GM18508 (cell line): ENCODE measurements around the gene CDKN3.
A peak's percentile ranks its signal among the peaks of the same experiment; 100 is the strongest.
"Not testable (repeated sequence)": the region's sequence is repeated elsewhere in the genome, so short reads cannot be mapped to it uniquely, and the experiment has no call there.

ENCODE experiments used
- ATAC-seq: cut with Tn5 transposase; IDR thresholded peaks from one replicate; pipeline ENCODE4 v1.9.1; 2021; ENCODE audit warnings: moderate number of reproducible peaks; ENCODE audit not compliant: insufficient read depth, unreplicated experiment

The CDKN3 gene

GRCh38 chr14:54420478-54421142, 23.8 kb downstream of the CDKN3 start:
- ATAC-seq, result no peak

DNA sequence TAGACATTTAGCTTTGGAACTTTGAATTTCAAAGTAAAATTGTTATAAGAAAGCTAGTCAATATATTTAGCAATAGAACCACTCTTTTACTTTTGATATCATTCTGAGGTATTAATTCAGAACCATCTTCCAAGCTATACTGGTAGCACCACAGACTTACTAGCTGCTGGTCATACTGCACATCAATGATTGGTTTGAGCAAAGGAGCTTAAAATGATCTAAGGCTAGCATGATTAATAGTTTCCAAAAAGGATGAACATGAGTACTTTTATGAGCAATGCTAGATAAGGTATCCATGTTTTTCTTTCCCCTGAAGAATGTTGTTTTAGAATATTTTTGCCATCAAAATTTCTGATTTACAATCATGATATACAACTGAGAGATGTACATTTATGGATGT, 27.2 kb downstream of the CDKN3 start:
- ATAC-seq, result no peak

DNA sequence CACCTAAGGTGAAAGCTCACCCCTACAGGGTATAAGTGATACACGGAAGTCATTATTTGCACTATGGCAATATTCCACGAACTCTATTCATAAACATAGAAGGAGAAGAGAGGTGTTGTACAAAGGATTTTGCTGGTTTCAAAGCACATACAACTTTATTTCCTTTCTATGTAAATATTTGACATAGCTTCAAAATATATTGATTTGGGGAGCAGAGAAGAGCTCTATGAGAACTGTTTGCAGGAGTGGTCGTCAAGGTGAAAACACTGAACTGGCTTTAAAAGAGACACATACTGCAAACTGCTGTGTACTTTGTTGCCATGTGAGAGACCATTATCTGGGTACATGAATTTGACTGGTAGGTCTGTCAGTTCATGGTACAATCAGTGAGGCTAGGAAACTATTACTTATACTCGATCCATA, 27.7 kb downstream of the CDKN3 start:
- ATAC-seq, result no peak

DNA sequence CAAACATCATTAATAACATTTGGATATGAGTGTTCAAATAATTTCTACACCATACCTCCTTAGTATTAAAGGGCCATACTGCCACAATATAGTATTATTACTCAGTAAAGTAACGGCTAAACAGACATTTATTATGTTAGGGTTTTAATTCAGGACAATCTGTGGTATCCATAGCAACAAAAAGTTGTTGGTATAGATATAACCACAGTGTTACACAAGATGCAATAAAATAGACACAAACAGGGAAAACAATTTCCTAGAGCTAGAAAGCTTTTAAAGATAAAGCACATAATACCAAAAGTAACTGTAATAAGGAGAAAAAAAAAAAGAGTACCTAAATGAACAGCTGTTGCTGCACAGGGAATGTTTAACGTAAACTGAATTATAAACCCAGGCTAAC, 28.3 kb downstream of the CDKN3 start:
- ATAC-seq, result no peak

DNA sequence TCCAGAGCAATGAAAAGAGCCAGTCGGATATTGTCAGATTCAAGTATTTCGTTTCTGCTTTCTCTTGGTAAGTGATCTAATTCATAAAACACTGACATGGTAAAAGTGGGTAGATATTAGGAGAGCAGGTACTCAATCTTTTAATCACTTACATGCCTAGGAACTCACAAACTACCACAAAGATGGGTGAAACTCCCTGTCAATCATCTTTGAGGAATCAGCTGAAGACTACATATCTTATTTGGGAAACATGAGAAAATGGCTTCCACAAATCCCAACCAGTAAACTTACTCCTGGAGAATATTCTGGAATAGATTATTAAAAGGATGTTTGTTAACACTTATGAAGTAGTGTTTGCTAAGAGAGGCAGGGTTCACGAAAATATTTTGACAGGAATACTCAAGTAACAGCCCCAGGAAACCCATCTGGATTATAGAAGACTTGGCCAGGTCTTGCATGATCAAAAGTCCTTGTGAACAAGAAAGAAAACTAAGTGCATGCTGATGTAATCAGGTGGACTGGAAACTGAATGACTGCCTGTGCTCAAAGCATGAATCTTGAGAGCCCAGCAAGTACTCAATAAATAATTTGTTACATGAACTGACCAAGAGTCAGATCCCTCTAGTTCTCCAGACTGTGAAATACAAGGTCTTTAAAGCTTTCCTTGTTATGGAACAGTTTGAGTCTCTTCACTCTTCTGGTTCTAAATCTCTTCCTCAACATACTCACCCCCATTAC, 28.9 kb downstream of the CDKN3 start:
- no peak for ATAC-seq

DNA sequence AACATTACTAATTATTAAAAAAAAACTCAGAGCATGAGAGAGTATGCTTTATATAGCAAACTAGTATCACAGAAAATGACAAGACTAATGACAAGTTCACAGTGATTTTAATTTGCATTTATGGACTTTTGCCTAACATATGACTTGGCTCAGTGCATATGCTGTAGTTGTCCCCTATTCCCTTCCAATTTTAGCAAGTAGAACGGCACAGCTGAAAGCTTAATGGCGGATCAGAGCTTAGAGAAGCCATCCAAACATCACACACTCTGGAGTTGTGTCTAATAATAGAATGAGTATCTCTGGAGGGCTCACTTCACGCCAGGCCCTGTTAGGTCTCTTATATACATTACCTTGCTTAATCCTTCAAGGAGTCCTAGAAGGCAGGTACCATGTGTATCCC, 31.1 kb downstream of the CDKN3 start:
- no peak for ATAC-seq

DNA sequence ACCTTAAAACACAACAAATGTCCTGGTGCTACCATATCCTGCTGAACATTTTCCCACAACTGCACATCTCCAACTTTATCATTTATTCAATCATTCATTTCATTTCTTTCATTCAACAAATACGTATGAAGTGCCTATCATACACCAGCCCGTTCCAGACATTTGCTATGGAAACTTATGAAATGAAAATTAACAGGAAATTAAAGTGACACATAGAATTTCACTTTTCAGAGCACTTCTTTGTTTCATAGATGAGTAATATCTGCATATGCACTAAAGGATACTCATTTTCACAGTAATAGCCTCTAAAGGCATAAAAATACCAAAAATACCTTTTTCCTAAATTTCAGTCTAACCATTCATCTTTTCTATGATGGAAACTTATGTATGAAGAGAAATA, 31.7 kb downstream of the CDKN3 start:
- ATAC-seq, result no peak

DNA sequence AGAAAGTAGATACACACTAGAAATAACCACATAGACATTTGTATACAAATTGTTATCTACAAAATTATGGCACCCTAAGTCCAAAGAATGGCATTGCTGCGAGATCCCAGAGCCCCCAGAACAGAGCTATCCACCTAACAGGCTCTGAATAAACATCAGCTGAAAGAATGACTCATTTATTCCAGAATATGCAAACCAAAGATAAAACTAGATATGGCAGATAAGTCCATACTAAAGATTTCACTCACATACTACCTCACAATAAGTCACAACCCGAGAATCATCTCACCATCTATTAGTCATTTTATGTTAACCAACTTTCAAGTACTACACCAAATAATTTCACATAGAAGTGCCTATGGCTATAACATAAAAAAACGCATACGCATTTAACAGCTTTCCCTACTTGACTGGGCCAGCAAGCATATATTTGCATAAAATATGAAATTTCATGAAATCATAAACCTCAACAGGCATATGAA, 38.7 kb downstream of the CDKN3 start:
- ATAC-seq, result peak; percentile 33

- not testable (repeated sequence) for ATAC-seq
These were observed 41.1 kb downstream of the CDKN3 start for GRCh38 chr14:54437954-54438353.

- ATAC-seq, result no peak
These were observed 41.9 kb downstream of the CDKN3 start for GRCh38 chr14:54438703-54439102.

- ATAC-seq, result no peak
These were observed 43.2 kb downstream of the CDKN3 start for GRCh38 chr14:54440037-54440436.

DNA sequence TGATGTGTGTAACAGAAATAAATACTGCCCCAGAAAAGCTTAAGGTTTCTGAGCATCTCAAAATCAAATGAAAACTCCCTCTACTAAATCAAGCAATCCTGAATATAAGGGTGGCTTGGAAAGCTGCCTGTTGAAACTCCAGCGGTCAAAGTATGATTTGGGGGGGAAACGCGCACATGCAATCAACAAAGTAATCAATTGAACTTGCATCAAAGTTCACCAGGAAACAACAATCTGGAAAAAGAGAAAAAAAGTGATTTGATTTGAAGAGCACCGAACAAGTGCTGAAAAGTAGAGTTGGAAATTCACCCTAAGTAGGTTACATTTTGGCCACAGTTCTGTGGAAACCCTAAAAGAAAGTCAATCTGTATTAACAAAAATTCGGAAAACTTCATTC, 43.7 kb downstream of the CDKN3 start:
- no peak for ATAC-seq

- peak; percentile 78 for ATAC-seq
These were observed 44.4 kb downstream of the CDKN3 start, which contains the start of gene CNIH1 for GRCh38 chr14:54440873-54441868. Gene CNIH1 (minus strand): TSS chr14:54441374. CDS start chr14:54441327, 47 bp downstream.

DNA sequence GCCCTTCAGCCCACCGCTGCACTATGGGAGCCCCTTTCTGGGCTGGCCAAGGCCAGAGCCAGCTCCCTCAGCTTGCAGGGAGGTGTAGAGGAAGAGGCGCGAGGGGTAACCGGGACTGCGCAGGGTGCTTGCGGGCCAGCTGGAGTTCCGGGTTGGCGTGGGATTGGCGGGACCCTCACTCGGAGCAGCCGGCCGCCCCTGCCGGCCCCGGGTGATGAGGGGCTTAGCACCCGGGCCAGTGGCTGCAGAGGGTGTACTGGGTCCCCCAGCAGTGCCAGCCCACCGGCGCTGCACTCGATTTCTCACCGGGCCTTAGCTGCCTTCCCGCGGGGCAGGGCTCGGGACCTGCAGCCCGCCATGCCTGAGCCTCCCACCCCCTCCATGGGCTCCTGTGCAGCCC, 46.2 kb downstream of the CDKN3 start:
- ATAC-seq, result not testable (repeated sequence)

GRCh38 chr14:54443981-54444380, 47.2 kb downstream of the CDKN3 start:
- no peak for ATAC-seq

DNA sequence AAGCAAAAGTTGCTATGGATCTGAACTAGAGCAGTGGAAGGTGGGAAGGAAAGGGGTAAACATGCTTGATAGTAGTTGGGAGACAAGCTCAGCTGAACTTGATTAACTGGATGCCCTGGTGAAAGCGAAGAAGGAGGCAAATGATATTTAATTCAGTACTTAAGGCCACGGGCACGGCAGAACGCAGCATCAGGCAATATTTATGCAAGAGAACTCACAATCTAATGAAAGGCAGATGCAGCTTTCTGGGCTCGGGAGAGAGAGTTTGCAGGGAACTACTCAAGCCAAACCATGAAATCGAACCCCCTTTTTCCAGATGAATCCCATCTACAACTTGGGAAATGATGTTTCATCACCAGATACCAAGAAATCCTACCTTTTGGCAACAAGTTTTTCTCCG, 47.9 kb downstream of the CDKN3 start:
- no peak for ATAC-seq

DNA sequence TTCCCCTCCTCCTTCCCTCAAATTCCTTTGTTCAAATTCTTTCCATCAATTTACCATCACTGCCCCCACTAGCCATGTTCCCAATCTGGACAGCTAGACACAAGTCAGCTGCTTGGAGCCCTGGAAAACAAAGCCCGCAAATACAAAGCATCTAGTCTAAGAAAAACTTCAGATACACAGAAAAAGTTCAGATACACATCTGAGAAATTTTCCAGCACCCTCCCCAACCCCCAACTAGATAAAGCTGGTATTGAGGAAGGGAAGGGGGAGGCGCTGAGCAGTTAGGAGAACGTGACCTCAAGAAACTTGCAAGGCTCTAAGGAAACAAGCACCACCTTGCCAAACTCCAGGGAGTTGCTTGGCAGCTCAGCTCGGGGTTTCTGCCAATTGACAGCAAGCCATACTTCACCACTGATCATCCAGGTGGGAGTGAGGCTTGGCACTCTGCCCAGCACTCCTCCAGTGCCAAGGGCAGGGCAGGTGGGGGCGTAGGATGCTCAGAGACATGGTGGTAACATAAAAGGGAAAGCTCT, 49.4 kb downstream of the CDKN3 start:
- no peak for ATAC-seq

- no peak for ATAC-seq
These were observed 50.5 kb downstream of the CDKN3 start for GRCh38 chr14:54447231-54447692.

DNA sequence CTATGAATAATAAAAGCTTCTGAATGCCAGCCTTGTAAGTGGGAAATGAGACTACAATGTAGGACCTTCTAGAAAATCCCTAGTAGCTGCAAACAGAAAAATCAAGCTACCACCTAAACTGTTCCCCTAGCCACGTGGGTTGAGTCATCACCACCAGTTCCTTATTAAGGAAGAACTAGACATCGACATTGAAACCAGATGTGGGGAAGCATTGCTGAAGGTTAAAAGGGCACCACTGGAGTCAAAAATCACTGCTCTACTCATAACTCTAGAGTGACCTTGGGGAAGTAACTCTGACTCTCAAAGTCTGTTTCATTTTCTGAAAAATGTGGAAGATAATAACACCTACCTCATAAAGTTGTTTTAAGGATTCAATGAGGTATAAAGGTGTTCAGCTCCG, 53.7 kb downstream of the CDKN3 start:
- ATAC-seq, result peak; percentile 47

GRCh38 chr14:54451121-54451601, 54.4 kb downstream of the CDKN3 start:
- ATAC-seq, result no peak
